ENCODE data around the gene C3orf49. TPM values are rescaled to one million over a fixed set of nuclear protein-coding genes. Genes with fewer than 3 reads are reported as not detected.

The C3orf49 gene
- total RNA-seq, 1 experiment from 2014 or later = not detected

GRCh38 chr3:63847718-63848450 is 28.8 kb downstream of the C3orf49 start:
- DNase-seq = peak; percentile 40
- Mint-ChIP-seq H3K36me3 (ENCODE audit: insufficient read depth, unreplicated experiment) (peaks cover 10% of the 10 kb centered on the region), H3K4me1 (ENCODE audit: low read depth, unreplicated experiment) (peaks cover 9% of the 10 kb centered on the region), H3K27me3 (ENCODE audit: unreplicated experiment) (no peaks in the 10 kb centered on the region), H3K9me3 (ENCODE audit: low read depth, unreplicated experiment) (no peaks in the 10 kb centered on the region), H3K4me3 (ENCODE audit: low read depth, unreplicated experiment) (no peak overlapping the region), H3K27ac (ENCODE audit: unreplicated experiment) (peak overlapping the region; percentile 79)
- no peak for TF ChIP-seq CTCF (IDR thresholded peaks at IDR 0.05; ENCODE audit: unreplicated experiment)
- no TSS peak for BruUV-seq (replicated peaks)
- intact Hi-C loops (cut with micrococcal nuclease; ENCODE audit: unreplicated experiment) = no loop called here
- CTCF ChIA-PET = no interaction called here

- CTCF ChIA-PET = no interaction called here
- H3K27me3 Mint-ChIP-seq (ENCODE audit: unreplicated experiment) = no peaks in the 10 kb centered on the region
- intact Hi-C loops (cut with micrococcal nuclease; ENCODE audit: unreplicated experiment) = no loop called here
- H3K4me1 Mint-ChIP-seq (ENCODE audit: low read depth, unreplicated experiment) = peaks cover 9% of the 10 kb centered on the region
- no peak for TF ChIP-seq CTCF (IDR thresholded peaks at IDR 0.05; ENCODE audit: unreplicated experiment)
- H3K9me3 Mint-ChIP-seq (ENCODE audit: low read depth, unreplicated experiment) = no peaks in the 10 kb centered on the region
- H3K36me3 Mint-ChIP-seq (ENCODE audit: insufficient read depth, unreplicated experiment) = peaks cover 5% of the 10 kb centered on the region
- no TSS peak for BruUV-seq (replicated peaks)
- H3K4me3 Mint-ChIP-seq (ENCODE audit: low read depth, unreplicated experiment) = no peak overlapping the region
- DNase-seq = no peak
- H3K27ac Mint-ChIP-seq (ENCODE audit: unreplicated experiment) = no peak overlapping the region
Observed at GRCh38 chr3:63849175-63849574, 30.1 kb downstream of the C3orf49 start.

- no peaks in the 10 kb centered on the region for H3K9me3 Mint-ChIP-seq (ENCODE audit: low read depth, unreplicated experiment)
- DNase-seq = no peak
- H3K4me3 Mint-ChIP-seq (ENCODE audit: low read depth, unreplicated experiment) = no peak overlapping the region
- intact Hi-C loops (cut with micrococcal nuclease; ENCODE audit: unreplicated experiment) = no loop called here
- peaks cover 9% of the 10 kb centered on the region for H3K4me1 Mint-ChIP-seq (ENCODE audit: low read depth, unreplicated experiment)
- TF ChIP-seq CTCF (IDR thresholded peaks at IDR 0.05; ENCODE audit: unreplicated experiment) = no peak
- H3K36me3 Mint-ChIP-seq (ENCODE audit: insufficient read depth, unreplicated experiment) = peaks cover 5% of the 10 kb centered on the region
- H3K27ac Mint-ChIP-seq (ENCODE audit: unreplicated experiment) = no peak overlapping the region
- CTCF ChIA-PET = no interaction called here
- no TSS peak for BruUV-seq (replicated peaks)
- no peaks in the 10 kb centered on the region for H3K27me3 Mint-ChIP-seq (ENCODE audit: unreplicated experiment)
Observed at GRCh38 chr3:63851287-63851686, 32.2 kb downstream of the C3orf49 start.

GRCh38 chr3:63853106-63853505 is 34.0 kb downstream of the C3orf49 start:
- CTCF ChIA-PET = no interaction called here
- H3K4me1 Mint-ChIP-seq (ENCODE audit: low read depth, unreplicated experiment) = peaks cover 4% of the 10 kb centered on the region
- DNase-seq = no peak
- no peaks in the 10 kb centered on the region for H3K36me3 Mint-ChIP-seq (ENCODE audit: insufficient read depth, unreplicated experiment)
- H3K27ac Mint-ChIP-seq (ENCODE audit: unreplicated experiment) = no peak overlapping the region
- no peak overlapping the region for H3K4me3 Mint-ChIP-seq (ENCODE audit: low read depth, unreplicated experiment)
- H3K9me3 Mint-ChIP-seq (ENCODE audit: low read depth, unreplicated experiment) = no peaks in the 10 kb centered on the region
- no peaks in the 10 kb centered on the region for H3K27me3 Mint-ChIP-seq (ENCODE audit: unreplicated experiment)
- BruUV-seq (replicated peaks) = no TSS peak
- TF ChIP-seq CTCF (IDR thresholded peaks at IDR 0.05; ENCODE audit: unreplicated experiment) = no peak
- intact Hi-C loops (cut with micrococcal nuclease; ENCODE audit: unreplicated experiment) = no loop called here

All from Calu3 (cell line).